GM19351 (cell line): ENCODE results near the gene ATP2B1.
"Not testable (repeated sequence)": the region's sequence is repeated elsewhere in the genome, so short reads cannot be mapped to it uniquely, and the experiment has no call there.

Source experiments
- ATAC-seq: cut with Tn5 transposase; IDR thresholded peaks from one replicate; pipeline ENCODE4 v1.9.1; 2021; ENCODE audit warnings: mild to moderate bottlenecking, moderate library complexity; ENCODE audit not compliant: unreplicated experiment

The ATP2B1 gene

GRCh38 chr12:89717759-89718523, 9.3 kb upstream of the ATP2B1 start:
- ATAC-seq: no peak

GRCh38 chr12:89712706-89713105, 4.1 kb upstream of the ATP2B1 start:
- ATAC-seq: no peak

- no peak for ATAC-seq
These were observed 2.5 kb upstream of the ATP2B1 start for GRCh38 chr12:89710873-89711750.

- peak; percentile 4 for ATAC-seq
These were observed 1.6 kb upstream of the ATP2B1 start for GRCh38 chr12:89709995-89710872.

- peak; percentile 62 for ATAC-seq
These were observed 738 bp upstream of the ATP2B1 start for GRCh38 chr12:89709157-89709994.

GRCh38 chr12:89707703-89708564, 704 bp downstream of the ATP2B1 start:
- ATAC-seq: no peak

GRCh38 chr12:89706986-89707702, 1.5 kb downstream of the ATP2B1 start:
- no peak for ATAC-seq

GRCh38 chr12:89706551-89706950, 2.1 kb downstream of the ATP2B1 start:
- ATAC-seq: no peak

GRCh38 chr12:89704457-89704856, 4.2 kb downstream of the ATP2B1 start:
- no peak for ATAC-seq

- ATAC-seq: no peak
These were observed 4.9 kb downstream of the ATP2B1 start for GRCh38 chr12:89703768-89704167.

GRCh38 chr12:89702503-89702902, 6.1 kb downstream of the ATP2B1 start:
- no peak for ATAC-seq

GRCh38 chr12:89701606-89702206, 6.9 kb downstream of the ATP2B1 start:
- no peak for ATAC-seq

GRCh38 chr12:89700191-89700810, 8.3 kb downstream of the ATP2B1 start:
- ATAC-seq: no peak

- ATAC-seq: no peak
These were observed 10.0 kb downstream of the ATP2B1 start for GRCh38 chr12:89698607-89699006.

- ATAC-seq: not testable (repeated sequence)
These were observed 10.9 kb downstream of the ATP2B1 start for GRCh38 chr12:89697728-89698127.

- ATAC-seq: no peak
These were observed 11.3 kb downstream of the ATP2B1 start for GRCh38 chr12:89697296-89697695.

GRCh38 chr12:89695830-89696229, 12.8 kb downstream of the ATP2B1 start:
- ATAC-seq: no peak

- ATAC-seq: no peak
These were observed 13.5 kb downstream of the ATP2B1 start for GRCh38 chr12:89695100-89695499.
